NT2/D1 (cell line): ENCODE measurements around the gene NAXE.
A peak's percentile ranks its signal among the peaks of the same experiment; 100 is the strongest.

Experiments used
- DNase-seq: peaks from one replicate; pipeline ENCODE4 v3.0.0-alpha.2; 2011; ENCODE audit warnings: low read depth, low spot score
- H3K27me3 ChIP-seq: 2 replicates; pipeline ENCODE4 v1.6.0; 2011; ENCODE audit warnings: mild to moderate bottlenecking; ENCODE audit not compliant: insufficient read length, insufficient read depth
- H3K36me3 ChIP-seq: 2 replicates; pipeline ENCODE4 v1.6.1; 2011; ENCODE audit warnings: mild to moderate bottlenecking, low read length, mixed read lengths; ENCODE audit not compliant: insufficient read depth, insufficient read length
- H3K4me1 ChIP-seq: 2 replicates; pipeline ENCODE4 v1.5.1; 2011; ENCODE audit not compliant: insufficient read depth, insufficient read length
- H3K4me3 ChIP-seq: 2 replicates; pipeline ENCODE4 v1.5.1; 2011; ENCODE audit warnings: low read depth; ENCODE audit not compliant: insufficient read length
- H3K9ac ChIP-seq: 2 replicates; pipeline ENCODE4 v1.6.0; 2011; ENCODE audit warnings: low read depth; ENCODE audit not compliant: insufficient read length
- H3K9me3 ChIP-seq: 2 replicates; pipeline ENCODE4 v1.5.1; 2011; ENCODE audit warnings: mild to moderate bottlenecking, low read length; ENCODE audit not compliant: insufficient read depth
- SUZ12 ChIP-seq: IDR thresholded peaks from 2 replicates; pipeline ENCODE4 v1.6.1; 2011; ENCODE audit not compliant: insufficient read length, insufficient read depth; ENCODE audit errors: extremely low read depth
- YY1 ChIP-seq: IDR thresholded peaks from 2 replicates; pipeline ENCODE4 v1.6.1; 2011; ENCODE audit not compliant: insufficient read length, insufficient read depth
- ZNF274 ChIP-seq: IDR thresholded peaks from 2 replicates; pipeline ENCODE4 v1.6.1; 2011; ENCODE audit warnings: mild to moderate bottlenecking, low read depth, low read length

NAXE gene

GRCh38 chr1:156589546-156589945 lies 2.0 kb upstream of the NAXE start:
- no peaks in the 10 kb centered on the region for H3K9me3 ChIP-seq
- no peak for TF ChIP-seq SUZ12
- no peak for TF ChIP-seq ZNF274
- no peak for TF ChIP-seq YY1
- H3K27me3 ChIP-seq: no peaks in the 10 kb centered on the region
- H3K9ac ChIP-seq: no peak overlapping the region
- peaks cover 22% of the 10 kb centered on the region for H3K36me3 ChIP-seq
- H3K4me3 ChIP-seq: no peak overlapping the region
- peaks cover 6% of the 10 kb centered on the region for H3K4me1 ChIP-seq
- DNase-seq: no peak

GRCh38 chr1:156590326-156591180 lies 1.0 kb upstream of the NAXE start:
- Histone ChIP-seq H3K9ac (peak overlapping the region; percentile 97), H3K36me3 (peaks cover 32% of the 10 kb centered on the region), H3K9me3 (no peaks in the 10 kb centered on the region), H3K4me1 (peaks cover 9% of the 10 kb centered on the region), H3K27me3 (no peaks in the 10 kb centered on the region), H3K4me3 (peak overlapping the region; percentile 93)
- TF ChIP-seq YY1: no peak
- no peak for DNase-seq

- Histone ChIP-seq H3K4me1 (peaks cover 9% of the 10 kb centered on the region), H3K4me3 (peak overlapping the region; percentile 93), H3K36me3 (peaks cover 38% of the 10 kb centered on the region), H3K9me3 (no peaks in the 10 kb centered on the region), H3K9ac (peak overlapping the region; percentile 97), H3K27me3 (no peaks in the 10 kb centered on the region)
- no peak for DNase-seq
- TF ChIP-seq YY1: no peak
- TF ChIP-seq SUZ12: no peak
- TF ChIP-seq ZNF274: no peak
These were observed 470 bp upstream of the NAXE start for GRCh38 chr1:156591181-156591431.

GRCh38 chr1:156592158-156592909 lies 758 bp downstream of the NAXE start:
- Histone ChIP-seq H3K27me3 (no peaks in the 10 kb centered on the region), H3K36me3 (peaks cover 50% of the 10 kb centered on the region), H3K4me1 (peaks cover 9% of the 10 kb centered on the region), H3K9ac (peak overlapping the region; percentile 97), H3K4me3 (peak overlapping the region; percentile 93), H3K9me3 (no peaks in the 10 kb centered on the region)
- DNase-seq: no peak
- TF ChIP-seq ZNF274: no peak
- TF ChIP-seq YY1: no peak
- no peak for TF ChIP-seq SUZ12

- TF ChIP-seq YY1 (no peak), SUZ12 (no peak), ZNF274 (no peak)
- H3K27me3 ChIP-seq: no peaks in the 10 kb centered on the region
- H3K9ac ChIP-seq: peak overlapping the region; percentile 12
- H3K4me1 ChIP-seq: peaks cover 9% of the 10 kb centered on the region
- H3K36me3 ChIP-seq: peaks cover 58% of the 10 kb centered on the region
- H3K9me3 ChIP-seq: no peaks in the 10 kb centered on the region
- no peak for DNase-seq
- H3K4me3 ChIP-seq: peak overlapping the region; percentile 93
These were observed 1.5 kb downstream of the NAXE start for GRCh38 chr1:156592910-156593660.

- Histone ChIP-seq H3K9ac (no peak overlapping the region), H3K4me1 (peaks cover 9% of the 10 kb centered on the region), H3K27me3 (no peaks in the 10 kb centered on the region), H3K36me3 (peaks cover 63% of the 10 kb centered on the region), H3K4me3 (no peak overlapping the region), H3K9me3 (no peaks in the 10 kb centered on the region)
- DNase-seq: no peak
- TF ChIP-seq ZNF274 (no peak), YY1 (no peak), SUZ12 (no peak)
These were observed 2.0 kb downstream of the NAXE start for GRCh38 chr1:156593661-156593989.

GRCh38 chr1:156594190-156594589 lies 2.6 kb downstream of the NAXE start:
- peaks cover 69% of the 10 kb centered on the region for H3K36me3 ChIP-seq
- H3K9ac ChIP-seq: no peak overlapping the region
- H3K27me3 ChIP-seq: no peaks in the 10 kb centered on the region
- peaks cover 9% of the 10 kb centered on the region for H3K4me1 ChIP-seq
- no peaks in the 10 kb centered on the region for H3K9me3 ChIP-seq
- no peak for TF ChIP-seq YY1
- no peak for TF ChIP-seq ZNF274
- no peak for TF ChIP-seq SUZ12
- no peak overlapping the region for H3K4me3 ChIP-seq
- DNase-seq: no peak
